Muscle of back (tissue), 11 donors: ENCODE results near the gene STK31. TPM values are rescaled to one million over a fixed set of nuclear protein-coding genes. Genes with fewer than 3 reads are reported as not detected.
A peak's percentile ranks its signal among the peaks of the same experiment; 100 is the strongest.
"Not testable (repeated sequence)": the region's sequence is repeated elsewhere in the genome, so short reads cannot be mapped to it uniquely, and the experiment has no call there.

Source experiments
- DNase-seq, 3 donors: peaks; one replicate each; pipeline versions ENCODE4 v3.0.0 to v3.0.0-alpha.2; 2013
- polyA plus RNA-seq, 10 donors: library from polyadenylated mRNA; unstranded; fragments of 120-200 nt; gene quantifications; one replicate each; pipeline ENCODE4 v1.2.1, GENCODE V29; 2013; ENCODE audit not compliant: insufficient read length in 10 of 10

Gene STK31
- polyA plus RNA-seq, 10 donors, result 0.60 to 1.9 (median 1.2) TPM

- peak; percentile 53 to 71 (median 59) for DNase-seq
These were observed 2.6 kb downstream of the STK31 start for GRCh38 chr7:23712368-23713284.

GRCh38 chr7:23713285-23714149, 3.5 kb downstream of the STK31 start:
- peak in 1 of 3 donors; percentile 65 for DNase-seq

GRCh38 chr7:23714150-23714464, 4.1 kb downstream of the STK31 start:
- no peak for DNase-seq

GRCh38 chr7:23714579-23714978, 4.6 kb downstream of the STK31 start:
- no peak for DNase-seq

- DNase-seq, result no peak
These were observed 5.1 kb downstream of the STK31 start for GRCh38 chr7:23715099-23715498.

GRCh38 chr7:23717788-23718187, 7.8 kb downstream of the STK31 start:
- DNase-seq, result no peak

GRCh38 chr7:23721456-23721855, 11.4 kb downstream of the STK31 start:
- DNase-seq, result peak in 1 of 3 donors; percentile 24

- not testable (repeated sequence) for DNase-seq
These were observed 12.7 kb downstream of the STK31 start for GRCh38 chr7:23722587-23723216.

- not testable (repeated sequence) for DNase-seq
These were observed 14.1 kb downstream of the STK31 start for GRCh38 chr7:23724113-23724512.

- no peak for DNase-seq
These were observed 32.0 kb downstream of the STK31 start for GRCh38 chr7:23742051-23742450.

- no peak for DNase-seq
These were observed 33.2 kb downstream of the STK31 start for GRCh38 chr7:23743226-23743625.

GRCh38 chr7:23746629-23747028, 36.6 kb downstream of the STK31 start:
- DNase-seq, result no peak

GRCh38 chr7:23751852-23752251, 41.8 kb downstream of the STK31 start:
- no peak for DNase-seq

- DNase-seq, result not testable (repeated sequence)
These were observed 48.8 kb downstream of the STK31 start for GRCh38 chr7:23758839-23759238.

GRCh38 chr7:23759671-23760391, 49.8 kb downstream of the STK31 start:
- DNase-seq, result peak in 1 of 3 donors; percentile 3

- no peak for DNase-seq
These were observed 55.9 kb downstream of the STK31 start for GRCh38 chr7:23765943-23766342.

- DNase-seq, result no peak
These were observed 57.5 kb downstream of the STK31 start for GRCh38 chr7:23767514-23767913.

- DNase-seq, result no peak
These were observed 58.0 kb downstream of the STK31 start for GRCh38 chr7:23768022-23768421.

- not testable (repeated sequence) for DNase-seq
These were observed 69.3 kb downstream of the STK31 start for GRCh38 chr7:23779185-23779800.

GRCh38 chr7:23783115-23783514, 73.1 kb downstream of the STK31 start:
- DNase-seq, result no peak

GRCh38 chr7:23787272-23787671, 77.3 kb downstream of the STK31 start:
- DNase-seq, result no peak
